GM19395 (cell line): ENCODE results near the gene SLC25A1.

Experiments used
- ATAC-seq: cut with Tn5 transposase; IDR thresholded peaks from one replicate; pipeline ENCODE4 v1.9.1; 2021; ENCODE audit warnings: mild to moderate bottlenecking, moderate library complexity; ENCODE audit not compliant: unreplicated experiment

SLC25A1 gene

GRCh38 chr22:19139974-19140373 is 38.6 kb downstream of the SLC25A1 start:
- ATAC-seq, result no peak

GRCh38 chr22:19139001-19139356 is 39.6 kb downstream of the SLC25A1 start:
- ATAC-seq, result no peak

GRCh38 chr22:19138217-19139000 is 40.1 kb downstream of the SLC25A1 start:
- ATAC-seq, result no peak

- ATAC-seq, result no peak
Observed at GRCh38 chr22:19137384-19138216, 40.9 kb downstream of the SLC25A1 start.

- ATAC-seq, result no peak
Observed at GRCh38 chr22:19136915-19137314, 41.6 kb downstream of the SLC25A1 start.

GRCh38 chr22:19134874-19135273 is 43.7 kb downstream of the SLC25A1 start:
- ATAC-seq, result no peak

- ATAC-seq, result no peak
Observed at GRCh38 chr22:19134176-19134831, 44.2 kb downstream of the SLC25A1 start.

GRCh38 chr22:19133561-19133960 is 45.0 kb downstream of the SLC25A1 start:
- ATAC-seq, result no peak

GRCh38 chr22:19132693-19133400 is 45.7 kb downstream of the SLC25A1 start:
- no peak for ATAC-seq

- ATAC-seq, result no peak
Observed at GRCh38 chr22:19132153-19132552, 46.4 kb downstream of the SLC25A1 start.

GRCh38 chr22:19131685-19132015 is 46.9 kb downstream of the SLC25A1 start:
- ATAC-seq, result no peak

GRCh38 chr22:19130959-19131684 is 47.4 kb downstream of the SLC25A1 start, which contains the start of gene TSSK2:
TSSK2 (plus strand) TSS chr22:19131308; CDS start chr22:19131400, 92 bp downstream.
- ATAC-seq, result no peak

GRCh38 chr22:19129871-19130270 is 48.7 kb downstream of the SLC25A1 start:
- no peak for ATAC-seq

GRCh38 chr22:19128946-19129727 is 49.4 kb downstream of the SLC25A1 start:
- no peak for ATAC-seq

- no peak for ATAC-seq
Observed at GRCh38 chr22:19128009-19128401, 50.5 kb downstream of the SLC25A1 start.

GRCh38 chr22:19127329-19128008 is 51.1 kb downstream of the SLC25A1 start:
- no peak for ATAC-seq

GRCh38 chr22:19126309-19127273 is 51.9 kb downstream of the SLC25A1 start:
- no peak for ATAC-seq
